SHP77 (cell line): ENCODE results near the gene BRD3OS.

ENCODE experiments used
- DNase-seq, 2 experiments: peaks; one replicate each; lab custom pipeline; 2025; lab: John Stamatoyannopoulos, UW

The BRD3OS gene, protein sequence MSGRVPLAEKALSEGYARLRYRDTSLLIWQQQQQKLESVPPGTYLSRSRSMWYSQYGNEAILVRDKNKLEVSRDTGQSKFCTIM

DNA sequence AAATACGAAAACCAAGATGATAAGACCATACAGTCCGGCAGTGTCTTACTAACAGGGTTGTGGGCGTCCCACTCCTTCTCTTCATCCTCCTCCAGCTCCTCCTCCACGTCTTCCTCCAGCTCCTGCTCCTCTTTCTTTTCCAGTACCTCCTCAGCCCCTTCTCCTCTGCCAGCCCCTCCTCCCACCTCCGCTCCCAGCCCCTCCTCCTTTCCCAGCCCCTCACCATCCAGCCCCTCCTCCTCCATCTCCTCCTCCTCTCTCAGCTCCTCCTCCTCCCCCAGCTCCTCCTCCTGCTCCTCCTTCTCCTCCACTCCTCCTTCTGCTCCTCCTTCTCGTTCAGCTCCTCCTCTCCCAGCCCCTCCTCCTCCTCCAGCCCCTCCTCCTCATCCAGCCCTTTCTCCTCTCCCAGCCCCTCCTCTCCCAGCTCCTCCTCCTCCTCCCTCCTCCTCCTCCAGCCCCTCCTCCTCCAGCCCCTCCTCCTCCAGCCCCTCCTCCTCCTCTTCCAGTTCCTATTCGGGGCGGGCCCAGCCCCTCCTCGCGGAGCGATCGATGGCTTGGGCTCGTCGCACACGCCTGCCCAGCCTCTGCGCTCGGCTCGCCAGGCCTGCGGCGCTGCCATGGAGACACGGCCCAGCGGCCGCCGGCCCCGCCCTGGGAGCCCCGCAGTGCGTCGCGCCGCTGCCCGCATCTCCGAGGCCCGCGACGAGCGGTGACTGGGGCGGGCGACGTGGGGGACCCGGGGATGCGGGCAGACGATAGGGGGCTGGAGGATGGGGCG, at the start of gene BRD3OS:
BRD3OS (plus strand) TSS at position 654 of the 778 bp plus-strand sequence. CDS start 1,267 bp downstream, outside the sequence.
- peak; percentile 94 to 97 for DNase-seq

DNA sequence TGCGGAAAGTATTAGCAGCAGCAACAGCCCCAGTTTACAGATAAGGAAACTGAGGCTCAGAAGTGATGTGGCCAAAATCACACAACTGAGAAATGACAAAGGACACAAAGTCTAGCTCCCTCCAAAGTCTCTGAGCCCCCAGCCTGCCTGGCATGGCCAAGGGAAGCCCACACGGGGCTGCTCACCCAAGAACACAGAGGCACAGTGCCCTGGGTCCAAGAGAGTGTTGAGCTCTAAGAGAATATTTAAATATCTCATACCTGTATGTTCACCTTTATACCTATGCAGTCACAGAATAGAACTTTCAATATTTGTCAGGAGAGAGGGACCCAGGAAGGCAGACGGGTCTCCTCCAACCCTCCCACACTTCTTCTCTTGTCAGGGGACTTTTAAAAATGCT, 49.8 kb upstream of the BRD3OS start:
- no peak for DNase-seq

DNA sequence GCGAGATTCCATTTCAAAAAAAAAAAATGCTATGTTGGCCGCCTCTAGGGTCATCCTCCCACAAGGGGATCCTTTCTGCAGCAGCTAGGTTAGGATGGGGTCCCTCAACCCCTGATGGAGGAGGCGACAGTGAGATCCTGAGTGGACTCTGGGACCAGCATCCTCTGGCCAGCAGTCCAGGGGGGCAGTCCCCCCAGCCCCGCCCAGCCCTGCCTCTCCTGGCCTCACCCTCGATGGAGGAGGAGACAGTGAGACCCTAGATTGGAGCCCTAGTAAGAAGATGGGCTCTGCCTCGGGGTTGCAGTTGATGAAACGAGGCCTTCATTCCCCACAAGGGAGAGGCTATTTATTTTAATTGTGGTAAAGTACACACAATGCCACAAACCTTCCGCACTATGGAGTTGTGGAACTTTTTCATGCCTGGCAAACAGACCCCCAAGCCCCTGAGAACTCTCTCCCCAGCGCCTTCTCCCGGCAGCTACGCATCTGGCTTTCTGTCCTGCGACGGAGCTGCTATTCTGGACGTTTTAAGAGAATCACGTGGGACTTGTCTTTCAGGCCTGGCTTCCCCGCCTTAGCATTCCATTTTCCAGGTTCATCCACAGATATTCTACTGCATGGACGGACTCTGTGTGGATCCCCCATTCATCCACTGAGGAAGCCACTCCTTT, 49.0 kb upstream of the BRD3OS start:
- no peak for DNase-seq

DNA sequence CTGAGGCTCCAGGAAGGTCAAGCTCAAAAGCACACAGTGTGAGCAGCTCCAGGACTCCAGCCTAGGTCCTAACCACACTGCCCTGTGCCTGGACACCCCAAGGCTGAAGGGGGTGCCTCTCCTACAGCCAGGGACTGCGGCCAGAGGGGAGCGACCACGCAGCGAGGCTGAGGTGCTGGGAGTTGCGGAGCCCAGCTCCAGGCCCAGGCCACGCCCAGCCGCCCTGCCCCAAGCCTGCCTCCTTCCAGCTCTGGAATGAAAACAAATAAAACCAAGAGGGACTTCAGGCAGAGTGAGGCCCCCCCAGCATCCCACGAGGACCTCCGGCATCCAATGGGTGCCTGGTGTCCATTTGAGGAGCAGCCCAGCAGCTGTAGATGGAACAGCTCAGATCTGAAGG, 48.4 kb upstream of the BRD3OS start:
- no peak for DNase-seq

DNA sequence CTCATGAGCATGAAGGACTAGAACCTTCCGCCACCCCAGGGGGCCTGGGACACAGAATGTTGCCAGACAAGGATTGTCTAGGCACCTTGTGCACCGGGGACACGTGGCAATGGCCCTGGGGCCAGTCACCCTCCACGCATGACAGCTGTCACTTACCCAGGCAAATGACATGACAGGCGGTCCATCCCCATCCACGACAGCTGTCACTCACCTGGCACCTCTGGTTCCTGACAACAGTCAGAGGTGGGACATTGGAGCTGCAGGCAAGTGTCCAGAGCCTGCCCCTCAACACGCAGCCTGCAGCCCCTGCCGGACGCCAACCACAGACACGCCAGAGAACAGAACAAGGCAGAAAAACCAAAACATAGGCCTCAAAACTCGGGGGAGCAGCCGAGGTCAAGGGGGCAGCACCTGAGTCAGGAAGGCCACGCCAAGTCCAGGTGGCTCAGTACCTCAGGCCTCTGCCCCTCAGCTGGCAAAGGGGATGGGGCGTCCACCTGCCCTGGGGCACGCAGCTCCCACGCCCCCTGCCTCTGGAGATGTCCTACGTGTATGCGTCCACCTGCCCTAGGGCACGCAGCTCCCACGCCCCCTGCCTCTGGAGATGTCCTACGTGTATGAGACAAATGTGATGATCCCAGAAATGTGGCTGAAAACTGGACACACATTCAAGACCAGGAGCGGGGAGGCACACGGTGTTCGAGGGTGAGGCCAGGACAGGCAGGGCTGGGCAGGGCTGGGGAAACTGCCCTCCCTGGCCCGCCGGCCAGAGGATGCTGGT, 47.7 kb upstream of the BRD3OS start:
- no peak for DNase-seq

DNA sequence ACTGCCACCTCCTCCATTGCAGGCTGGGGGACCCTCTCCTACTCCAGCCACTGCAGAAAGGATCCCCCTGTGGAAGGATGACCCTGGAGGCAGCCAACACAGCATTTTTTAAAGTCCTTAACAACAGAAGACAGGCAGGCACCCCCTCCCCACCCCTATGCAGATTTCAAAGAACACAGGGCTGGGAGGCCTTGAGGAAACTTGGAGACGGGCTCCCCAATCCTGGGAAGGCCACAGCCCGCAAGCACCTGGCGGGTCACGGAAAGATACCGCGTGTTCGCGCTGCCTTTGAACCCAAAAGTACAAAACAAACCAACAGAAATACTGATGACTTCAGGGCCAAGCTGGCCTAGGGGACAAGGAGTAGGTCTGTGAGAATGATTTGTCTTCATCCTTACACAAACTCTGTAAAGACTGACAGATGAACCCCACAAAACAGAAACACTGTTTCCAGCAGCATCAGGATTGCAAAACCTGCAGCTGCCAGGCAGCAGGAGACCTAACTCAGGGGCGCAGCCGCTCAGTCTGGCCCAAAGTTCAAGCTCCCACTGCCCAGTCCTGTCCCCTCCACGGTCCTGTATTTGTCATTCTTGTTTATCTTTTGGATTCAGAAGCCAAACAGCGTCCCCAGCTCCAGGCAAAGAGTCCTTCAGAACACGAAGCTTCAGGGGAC, 46.9 kb upstream of the BRD3OS start:
- no peak for DNase-seq

DNA sequence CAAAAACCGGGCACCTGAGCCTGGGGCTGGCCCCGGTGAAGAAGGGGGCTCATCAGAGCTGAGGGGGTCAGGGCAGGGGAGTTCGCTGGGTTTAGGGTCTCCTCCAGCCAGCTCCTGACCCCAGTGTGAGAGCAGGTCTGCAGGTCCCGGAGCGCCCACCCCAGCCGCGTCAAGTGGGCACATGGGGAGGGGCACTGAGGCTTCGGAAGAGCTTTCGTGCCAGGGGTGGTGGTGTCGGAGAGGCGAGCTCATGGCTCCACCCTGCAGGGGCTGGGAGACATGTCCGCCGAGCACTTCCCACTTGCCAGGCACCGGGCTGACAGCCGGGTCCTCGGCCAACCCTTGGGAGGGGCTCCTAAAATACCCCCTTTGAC, 46.4 kb upstream of the BRD3OS start:
- no peak for DNase-seq

DNA sequence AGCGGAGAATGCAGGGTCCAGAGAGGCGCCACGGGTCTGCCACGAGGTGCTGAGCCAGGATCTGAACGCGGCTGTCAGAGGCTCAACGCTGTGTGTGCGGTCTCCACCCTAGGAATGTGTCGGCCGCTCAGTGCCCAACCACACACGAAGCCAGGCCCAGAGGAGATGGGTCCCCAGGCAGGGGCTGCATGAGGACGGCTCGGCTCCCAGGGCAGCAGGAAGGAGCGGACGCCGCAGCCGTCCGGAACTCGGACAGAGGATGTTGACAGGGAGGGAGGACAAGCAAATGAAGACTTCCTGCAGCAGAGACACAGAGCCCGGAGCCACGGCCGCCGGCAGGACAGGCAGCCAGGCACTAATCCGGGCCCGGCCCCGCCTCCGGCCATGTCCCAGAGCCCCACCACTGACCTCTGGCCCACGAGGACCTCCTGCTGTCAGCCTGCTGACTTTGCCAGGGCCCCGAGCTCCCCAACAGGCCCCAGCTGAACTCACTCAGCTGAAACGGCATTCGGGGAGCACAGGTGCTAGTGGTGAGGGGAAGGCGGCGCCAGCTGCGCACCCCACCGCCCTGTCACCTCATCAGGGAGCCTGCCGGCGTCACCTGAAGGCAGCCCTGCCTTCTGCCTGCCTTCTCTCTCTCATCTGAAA, 45.9 kb upstream of the BRD3OS start:
- DNase-seq: no peak

DNA sequence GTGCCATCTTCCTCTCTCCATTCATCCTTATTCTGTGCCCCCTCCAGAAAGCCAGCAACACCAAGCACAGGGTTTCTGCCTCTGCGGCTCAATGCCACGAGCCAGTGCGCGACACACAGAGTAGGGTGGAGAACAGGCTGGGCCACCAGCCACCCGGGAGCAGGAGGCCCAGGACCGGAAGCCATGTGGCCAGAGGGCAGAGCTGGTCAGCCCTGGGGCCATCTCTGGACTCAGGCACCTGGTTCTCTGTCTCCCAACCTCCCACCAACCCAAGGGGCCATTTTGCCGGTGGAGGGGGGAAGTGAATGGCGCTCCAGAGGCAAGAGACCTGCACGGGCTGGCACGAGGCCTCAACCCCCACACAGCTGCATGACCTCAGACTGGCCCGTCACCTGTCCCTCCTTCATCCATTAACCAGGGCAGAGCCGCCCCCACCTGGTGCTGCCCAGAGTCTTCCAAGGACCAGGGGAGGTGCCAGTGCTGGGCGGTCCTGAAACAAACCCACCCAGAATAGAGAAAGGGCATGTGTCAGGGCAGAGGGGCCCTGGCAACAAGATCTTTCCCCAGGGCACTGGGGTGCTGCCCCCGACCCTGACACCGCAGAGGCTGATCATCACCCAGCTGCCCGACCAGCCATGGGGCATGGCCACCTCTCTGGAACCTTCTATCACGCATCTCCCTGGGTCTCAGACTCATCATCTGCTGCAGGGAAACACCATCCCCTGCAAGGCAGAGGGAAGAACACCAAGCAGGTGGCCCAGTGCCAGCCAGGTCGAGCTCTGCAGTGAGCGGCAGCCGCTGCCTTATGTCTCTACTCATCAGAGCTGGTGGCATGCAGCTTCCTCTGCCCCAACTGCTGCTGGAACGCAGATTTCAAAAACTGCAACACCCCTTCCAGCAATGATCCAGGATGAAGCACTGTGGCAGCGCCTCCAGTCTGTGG, 45.1 kb upstream of the BRD3OS start:
- peak in 1 of 2 experiments; percentile 18 for DNase-seq

DNA sequence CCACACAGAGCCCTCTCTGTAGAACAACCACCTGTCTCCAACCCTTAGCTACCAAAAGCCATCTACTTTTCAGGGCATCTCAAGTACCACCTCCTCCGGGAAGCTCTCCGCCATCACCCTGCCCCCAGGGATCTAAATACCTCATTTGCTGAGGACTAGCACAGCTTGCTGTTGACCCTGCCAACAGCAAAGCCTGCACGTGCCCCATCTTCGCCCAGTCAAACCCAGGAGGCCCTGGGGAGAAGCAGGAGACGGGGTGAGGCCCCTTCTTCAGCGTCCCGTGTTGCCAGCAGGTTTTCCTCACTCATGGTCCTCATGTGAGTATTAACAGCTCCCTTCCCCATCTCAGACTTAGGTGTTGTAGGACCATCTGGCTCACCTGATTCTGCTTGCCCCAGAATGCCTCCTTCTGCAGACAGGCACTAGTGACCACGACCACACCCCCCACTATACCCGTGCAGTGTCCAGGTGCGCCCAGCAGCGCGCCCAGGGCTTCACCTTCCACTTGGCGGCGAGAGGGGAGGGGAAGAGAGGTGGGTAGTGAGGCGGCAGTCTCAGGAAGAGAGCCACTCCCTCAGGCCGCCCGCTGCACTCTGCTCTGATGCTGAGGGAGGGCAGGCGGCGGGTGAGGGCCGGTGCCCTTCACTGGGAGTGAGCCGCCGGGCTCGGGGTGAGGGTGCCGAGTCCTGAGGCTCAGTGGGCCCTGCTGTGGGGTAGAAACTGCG, 44.3 kb upstream of the BRD3OS start:
- no peak for DNase-seq

DNA sequence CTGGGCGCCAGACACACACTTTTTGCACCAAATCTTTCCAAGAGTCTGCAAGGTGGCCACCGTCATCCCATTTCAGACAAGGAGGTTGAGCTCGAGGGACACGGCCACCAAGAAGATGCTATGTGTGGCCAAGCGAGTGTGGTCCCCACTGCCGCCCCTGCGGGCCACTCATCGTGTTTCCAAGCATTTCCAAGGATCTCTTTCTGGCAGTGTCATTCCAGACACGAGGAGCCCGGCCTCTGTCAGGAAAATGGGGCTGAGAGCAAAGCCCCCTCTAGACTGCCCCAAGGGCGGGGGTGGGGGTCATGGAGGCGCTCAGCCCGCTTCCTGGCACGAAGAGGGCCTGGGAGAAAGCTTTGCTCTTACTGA, 43.7 kb upstream of the BRD3OS start:
- DNase-seq: no peak

DNA sequence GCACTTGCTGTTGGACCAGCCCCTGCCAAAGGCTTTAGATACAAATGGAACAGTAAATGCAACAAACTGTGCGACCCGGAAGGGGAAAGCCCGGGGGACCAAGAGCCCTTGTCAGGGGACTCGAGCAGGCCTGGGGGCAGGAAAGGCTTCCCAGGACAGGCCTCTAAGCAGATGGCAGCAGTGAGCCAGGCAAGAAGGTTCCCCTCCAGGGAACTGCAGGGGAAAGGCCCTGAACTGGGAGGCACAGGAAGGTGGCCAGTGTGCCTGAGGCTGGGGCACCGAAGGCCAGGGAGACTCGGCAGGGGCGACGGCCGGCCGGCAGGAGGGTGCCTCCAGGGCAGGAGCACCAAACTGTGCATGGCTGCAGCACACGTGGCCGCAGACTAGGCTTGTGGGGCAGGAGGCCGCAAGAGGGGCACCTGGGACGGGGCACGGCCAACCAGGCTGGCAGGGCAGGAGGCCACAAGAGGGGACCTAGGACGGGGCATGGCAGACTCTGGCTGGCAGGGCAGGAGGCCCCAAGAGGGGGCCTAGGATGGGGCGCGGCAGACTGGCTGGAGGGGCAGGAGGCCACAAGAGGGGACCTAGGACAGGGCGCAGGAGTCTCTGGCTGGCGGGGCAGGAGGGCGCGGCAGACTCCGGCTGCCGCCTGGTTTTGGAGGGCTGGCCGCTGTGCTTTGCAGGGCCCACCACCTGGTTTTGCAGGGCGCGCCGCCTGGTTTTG, 43.2 kb upstream of the BRD3OS start:
- DNase-seq: no peak

DNA sequence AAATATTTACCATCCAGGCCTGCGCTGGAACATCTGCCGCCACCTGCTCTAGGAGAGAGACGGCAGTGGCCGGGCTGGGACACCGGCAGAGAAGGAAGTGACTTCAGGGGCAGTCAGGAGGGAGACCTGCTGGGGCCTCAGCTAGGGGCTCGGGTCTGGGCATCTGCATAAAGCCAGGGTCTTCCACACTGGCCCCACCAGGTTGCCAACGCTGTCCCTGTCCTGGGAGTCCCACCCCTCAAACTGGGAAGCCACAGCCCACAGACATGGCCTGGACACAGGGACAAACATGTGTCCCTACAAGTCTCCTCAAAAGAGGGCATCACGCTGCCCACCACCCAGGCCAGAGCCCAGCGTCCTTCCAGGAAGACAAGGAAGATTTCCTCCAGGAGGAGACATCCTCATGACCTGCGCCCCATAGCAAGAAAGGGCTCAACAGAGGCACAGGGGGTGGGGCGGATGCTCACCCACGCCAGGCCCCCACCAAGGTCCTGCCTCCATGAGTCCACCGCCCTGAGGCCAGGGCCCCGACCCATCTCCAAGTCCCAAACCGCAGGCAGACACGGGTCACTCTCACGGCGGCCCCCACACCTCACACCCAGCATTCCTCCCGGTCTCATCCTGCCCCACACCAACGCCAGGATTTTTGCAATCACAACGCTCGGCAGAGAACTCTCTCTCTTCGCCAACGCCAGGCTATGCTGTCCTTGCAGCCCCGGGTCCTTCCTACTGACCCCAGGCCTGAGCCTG, 42.1 kb upstream of the BRD3OS start:
- DNase-seq: no peak

DNA sequence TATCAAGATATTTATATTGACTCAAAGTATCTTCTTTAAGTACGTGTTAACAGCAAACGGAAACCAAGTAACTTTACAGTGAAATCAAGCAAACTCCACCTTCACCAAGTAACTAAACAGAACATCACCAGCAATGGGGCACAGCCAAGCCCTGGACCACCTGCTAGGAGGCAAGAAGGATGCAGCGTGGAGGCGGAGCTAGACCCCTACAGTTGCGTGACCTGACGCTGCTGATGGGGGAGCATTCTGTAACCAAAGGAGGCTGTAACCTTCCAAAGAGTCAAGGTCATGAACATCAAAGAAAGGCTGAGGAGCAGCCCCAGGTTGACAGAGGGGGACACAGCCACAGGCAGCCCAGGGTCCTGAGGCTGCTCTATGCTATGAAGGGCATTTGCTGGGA, 39.2 kb upstream of the BRD3OS start:
- DNase-seq: no peak

DNA sequence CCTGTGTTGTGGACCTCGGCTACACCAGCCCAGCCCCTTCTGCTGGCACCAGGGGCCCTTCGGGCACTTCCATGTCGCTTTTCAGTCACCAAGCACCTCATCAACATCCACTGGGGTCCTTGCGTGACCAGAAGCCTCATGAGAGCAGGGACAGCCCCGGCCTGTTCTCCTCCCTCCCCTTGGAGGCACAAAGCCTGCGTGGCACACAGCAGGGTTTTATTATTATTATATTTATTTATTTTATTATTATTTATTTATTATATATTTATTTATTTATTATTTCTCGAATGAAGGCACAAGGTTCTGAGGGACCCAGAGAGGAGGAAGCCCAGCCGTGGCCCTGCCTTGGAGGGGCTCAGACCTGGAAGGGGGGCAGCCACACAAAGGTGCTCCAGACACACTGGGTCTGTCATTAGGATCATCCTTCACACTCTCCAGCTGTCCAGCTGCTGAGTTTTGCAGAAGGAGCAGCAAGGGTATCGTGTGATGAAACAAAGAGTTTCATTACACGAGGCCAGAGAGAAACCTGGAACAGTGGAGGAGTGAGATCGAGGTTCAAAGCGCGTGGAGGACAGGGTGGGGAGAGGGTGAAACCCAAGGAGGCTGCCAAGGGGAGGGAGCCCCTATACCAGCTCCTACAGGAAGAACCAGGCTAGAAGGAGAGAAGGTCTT, 38.4 kb upstream of the BRD3OS start:
- DNase-seq: no peak

DNA sequence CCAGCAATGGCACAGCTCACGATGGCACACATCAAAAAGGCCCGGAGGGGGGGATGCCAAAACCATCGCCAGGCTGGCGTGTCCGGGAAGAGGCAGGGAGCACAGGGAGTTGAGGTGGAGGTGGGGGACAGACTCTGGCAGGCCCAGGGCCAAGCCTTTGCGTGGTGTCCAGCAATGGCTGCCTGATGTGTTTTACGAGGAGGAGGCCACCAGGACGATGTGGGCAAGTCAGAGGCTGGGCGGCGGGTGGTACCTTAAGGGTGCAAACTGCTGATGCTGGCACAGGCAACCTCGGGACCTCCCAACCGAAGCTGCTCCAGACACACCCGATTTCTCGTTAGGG, 37.9 kb upstream of the BRD3OS start:
- DNase-seq: no peak

DNA sequence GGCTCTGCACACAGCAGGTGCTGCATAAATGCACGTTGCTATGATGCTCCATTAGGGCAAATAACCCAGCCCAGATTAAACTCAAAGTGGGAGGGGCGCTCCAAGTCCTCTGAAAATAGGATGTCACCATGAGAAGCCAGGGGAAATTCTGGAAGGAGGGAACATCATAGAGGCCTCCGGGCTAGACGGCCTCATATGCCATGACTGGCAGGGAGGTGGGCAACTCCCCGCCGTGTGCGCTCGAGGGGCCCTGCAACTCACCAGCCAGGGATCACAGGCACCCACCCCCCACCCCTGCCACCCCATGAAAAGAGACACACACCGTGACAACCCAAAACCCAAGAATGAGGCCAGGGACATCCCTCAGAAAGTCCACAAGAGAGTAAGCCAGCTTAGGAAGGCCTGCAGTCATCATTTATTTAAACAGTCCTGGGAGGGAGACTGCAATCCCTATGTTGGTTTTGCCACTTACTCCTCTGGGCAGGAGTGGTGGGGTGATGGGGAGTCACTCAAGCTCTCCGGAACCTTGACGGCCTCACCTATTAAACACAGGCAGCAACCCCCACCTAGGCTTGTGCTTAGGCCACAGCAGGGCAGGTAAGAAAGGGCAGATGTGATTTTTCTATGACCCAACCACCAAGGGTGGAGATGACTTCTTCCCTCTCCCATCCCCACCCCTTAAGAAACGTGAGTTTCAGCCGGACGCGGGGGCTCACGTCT, 37.2 kb upstream of the BRD3OS start:
- no peak for DNase-seq
